ENCODE data around the gene SUPT16H. TPM values are rescaled to one million over a fixed set of nuclear protein-coding genes. Genes with fewer than 3 reads are reported as not detected.

SUPT16H gene
- total and polyA plus RNA-seq, 2 of the 13 experiments (the other 11 are each of a cell fraction or from before 2014, with no cell fraction given) = 77.5 to 230 TPM

DNA sequence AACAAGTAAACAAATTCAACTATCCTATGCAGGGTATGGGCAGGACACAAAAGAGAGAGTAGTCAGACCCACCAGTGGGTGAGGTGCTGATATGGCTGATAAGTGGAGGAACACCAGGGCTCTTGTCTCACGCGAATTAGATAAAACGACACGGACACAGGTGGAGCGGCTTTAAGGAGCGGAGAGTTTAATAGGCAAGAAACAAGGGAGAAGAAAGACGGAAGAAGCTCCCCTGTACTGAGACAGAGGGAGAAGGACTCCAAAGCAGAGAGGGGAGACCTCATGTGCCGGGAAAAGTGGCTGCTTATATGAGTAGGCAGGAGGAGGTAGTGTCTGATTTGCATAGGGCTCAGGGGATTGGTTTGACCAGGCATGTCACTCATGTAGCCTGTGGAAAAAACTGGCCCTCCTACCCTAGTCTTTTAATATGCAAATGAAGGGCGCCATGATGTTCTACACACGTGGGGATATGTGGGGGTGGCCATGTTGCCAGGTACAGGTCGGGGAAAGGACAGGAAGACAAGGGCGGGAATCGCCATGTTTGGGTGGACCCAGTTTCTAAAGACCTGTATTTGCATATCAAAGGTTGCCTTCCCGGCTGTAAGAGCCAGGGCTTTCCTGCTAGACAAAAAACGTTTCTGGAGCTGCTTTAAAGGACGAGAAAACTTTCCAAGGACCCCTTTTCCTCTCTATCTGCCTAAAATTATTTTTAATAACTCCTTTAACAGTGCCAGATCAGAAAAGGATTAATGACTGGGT, 75.2 kb downstream of the SUPT16H start (continued):
- TF ChIP-seq, protein P1, sequence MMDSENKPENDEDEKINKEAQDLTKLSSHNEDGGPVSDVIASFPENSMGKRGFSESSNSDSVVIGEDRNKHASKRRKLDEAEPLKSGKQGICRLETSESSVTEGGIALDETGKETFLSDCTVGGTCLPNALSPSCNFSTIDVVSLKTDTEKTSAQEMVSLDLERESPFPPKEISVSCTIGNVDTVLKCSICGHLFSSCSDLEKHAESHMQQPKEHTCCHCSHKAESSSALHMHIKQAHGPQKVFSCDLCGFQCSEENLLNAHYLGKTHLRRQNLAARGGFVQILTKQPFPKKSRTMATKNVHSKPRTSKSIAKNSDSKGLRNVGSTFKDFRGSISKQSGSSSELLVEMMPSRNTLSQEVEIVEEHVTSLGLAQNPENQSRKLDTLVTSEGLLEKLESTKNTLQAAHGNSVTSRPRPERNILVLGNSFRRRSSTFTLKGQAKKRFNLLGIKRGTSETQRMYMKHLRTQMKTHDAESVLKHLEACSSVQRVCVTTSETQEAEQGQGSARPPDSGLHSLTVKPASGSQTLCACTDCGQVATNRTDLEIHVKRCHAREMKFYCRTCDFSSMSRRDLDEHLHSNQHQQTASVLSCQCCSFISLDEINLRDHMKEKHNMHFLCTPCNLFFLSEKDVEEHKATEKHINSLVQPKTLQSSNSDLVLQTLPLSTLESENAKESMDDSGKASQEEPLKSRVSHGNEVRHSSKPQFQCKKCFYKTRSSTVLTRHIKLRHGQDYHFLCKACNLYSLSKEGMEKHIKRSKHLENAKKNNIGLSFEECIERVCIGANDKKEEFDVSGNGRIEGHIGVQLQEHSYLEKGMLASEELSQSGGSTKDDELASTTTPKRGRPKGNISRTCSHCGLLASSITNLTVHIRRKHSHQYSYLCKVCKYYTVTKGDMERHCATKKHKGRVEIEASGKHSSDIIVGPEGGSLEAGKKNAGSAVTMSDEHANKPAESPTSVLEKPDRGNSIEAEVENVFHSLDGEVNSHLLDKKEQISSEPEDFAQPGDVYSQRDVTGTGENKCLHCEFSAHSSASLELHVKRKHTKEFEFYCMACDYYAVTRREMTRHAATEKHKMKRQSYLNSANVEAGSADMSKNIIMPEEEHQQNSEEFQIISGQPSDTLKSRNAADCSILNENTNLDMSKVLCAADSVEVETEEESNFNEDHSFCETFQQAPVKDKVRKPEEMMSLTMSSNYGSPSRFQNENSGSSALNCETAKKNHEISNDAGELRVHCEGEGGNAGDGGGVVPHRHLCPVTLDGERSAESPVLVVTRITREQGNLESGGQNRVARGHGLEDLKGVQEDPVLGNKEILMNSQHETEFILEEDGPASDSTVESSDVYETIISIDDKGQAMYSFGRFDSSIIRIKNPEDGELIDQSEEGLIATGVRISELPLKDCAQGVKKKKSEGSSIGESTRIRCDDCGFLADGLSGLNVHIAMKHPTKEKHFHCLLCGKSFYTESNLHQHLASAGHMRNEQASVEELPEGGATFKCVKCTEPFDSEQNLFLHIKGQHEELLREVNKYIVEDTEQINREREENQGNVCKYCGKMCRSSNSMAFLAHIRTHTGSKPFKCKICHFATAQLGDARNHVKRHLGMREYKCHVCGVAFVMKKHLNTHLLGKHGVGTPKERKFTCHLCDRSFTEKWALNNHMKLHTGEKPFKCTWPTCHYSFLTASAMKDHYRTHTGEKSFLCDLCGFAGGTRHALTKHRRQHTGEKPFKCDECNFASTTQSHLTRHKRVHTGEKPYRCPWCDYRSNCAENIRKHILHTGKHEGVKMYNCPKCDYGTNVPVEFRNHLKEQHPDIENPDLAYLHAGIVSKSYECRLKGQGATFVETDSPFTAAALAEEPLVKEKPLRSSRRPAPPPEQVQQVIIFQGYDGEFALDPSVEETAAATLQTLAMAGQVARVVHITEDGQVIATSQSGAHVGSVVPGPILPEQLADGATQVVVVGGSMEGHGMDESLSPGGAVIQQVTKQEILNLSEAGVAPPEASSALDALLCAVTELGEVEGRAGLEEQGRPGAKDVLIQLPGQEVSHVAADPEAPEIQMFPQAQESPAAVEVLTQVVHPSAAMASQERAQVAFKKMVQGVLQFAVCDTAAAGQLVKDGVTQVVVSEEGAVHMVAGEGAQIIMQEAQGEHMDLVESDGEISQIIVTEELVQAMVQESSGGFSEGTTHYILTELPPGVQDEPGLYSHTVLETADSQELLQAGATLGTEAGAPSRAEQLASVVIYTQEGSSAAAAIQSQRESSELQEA (CRISPR knock-in tag; IDR thresholded peaks at IDR 0.05; ENCODE audit: not compliant biosample characterization) = no peak
- TF ChIP-seq ATF1 (CRISPR knock-in tag; IDR thresholded peaks at IDR 0.05) = peak; percentile 70; the same call in 1 of the 2 replicates
- no peak for TF ChIP-seq ZNF564 (CRISPR knock-in tag; IDR thresholded peaks at IDR 0.05)
- no peak for TF ChIP-seq KAT2B (IDR thresholded peaks at IDR 0.05; ENCODE audit: borderline replicate concordance, low read depth, low read length)
- TF ChIP-seq ATF5 (CRISPR knock-in tag; IDR thresholded peaks at IDR 0.05; ENCODE audit: low read depth) = no peak
- TF ChIP-seq ASH2L (IDR thresholded peaks at IDR 0.05; ENCODE audit: insufficient read length, low read depth, low read length) = peak; percentile 76
- TF ChIP-seq CCDC6 (CRISPR knock-in tag; IDR thresholded peaks at IDR 0.05) = no peak
- no peak for TF ChIP-seq ZNF234 (CRISPR knock-in tag; conservative IDR thresholded peaks at IDR 0.05)
- no peak for TF ChIP-seq ZC3H13 (CRISPR knock-in tag; IDR thresholded peaks at IDR 0.05)
- no peak for TF ChIP-seq AKNA (CRISPR knock-in tag; IDR thresholded peaks at IDR 0.05; ENCODE audit: borderline replicate concordance)
- TF ChIP-seq, protein P2, sequence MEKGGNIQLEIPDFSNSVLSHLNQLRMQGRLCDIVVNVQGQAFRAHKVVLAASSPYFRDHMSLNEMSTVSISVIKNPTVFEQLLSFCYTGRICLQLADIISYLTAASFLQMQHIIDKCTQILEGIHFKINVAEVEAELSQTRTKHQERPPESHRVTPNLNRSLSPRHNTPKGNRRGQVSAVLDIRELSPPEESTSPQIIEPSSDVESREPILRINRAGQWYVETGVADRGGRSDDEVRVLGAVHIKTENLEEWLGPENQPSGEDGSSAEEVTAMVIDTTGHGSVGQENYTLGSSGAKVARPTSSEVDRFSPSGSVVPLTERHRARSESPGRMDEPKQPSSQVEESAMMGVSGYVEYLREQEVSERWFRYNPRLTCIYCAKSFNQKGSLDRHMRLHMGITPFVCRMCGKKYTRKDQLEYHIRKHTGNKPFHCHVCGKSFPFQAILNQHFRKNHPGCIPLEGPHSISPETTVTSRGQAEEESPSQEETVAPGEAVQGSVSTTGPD (CRISPR knock-in tag; IDR thresholded peaks at IDR 0.05) = no peak
- no peak for TF ChIP-seq HIVEP1 (CRISPR knock-in tag; IDR thresholded peaks at IDR 0.05)
- TF ChIP-seq EED (CRISPR knock-in tag; IDR thresholded peaks at IDR 0.05) = no peak

All from HepG2 (cell line).